GM23338 (cell line): ENCODE data around the gene ASPSCR1.

Experiments used
- CREB1 ChIP-seq: fragments of 250-450 bp; sonication (Bioruptor Pico); IDR thresholded peaks from 2 replicates; pipeline ENCODE4 v1.5.0; 2020; ENCODE audit warnings: low read depth, mild to moderate bottlenecking, moderate library complexity
- EZH2 ChIP-seq: fragments of 200-600 bp; sonication (generic); IDR thresholded peaks from one replicate; pipeline ENCODE4 v1.8.0; 2017; ENCODE audit warnings: antibody characterized with exemption, mild to moderate bottlenecking, low read depth; ENCODE audit not compliant: unreplicated experiment
- POLR2AphosphoS5 ChIP-seq: IDR thresholded peaks from 2 replicates; pipeline ENCODE4 v1.6.1; 2016; ENCODE audit warnings: antibody characterized with exemption, low read depth
- TF ChIP-seq, protein P1 (sequence below): IDR thresholded peaks from one replicate; pipeline ENCODE4 v1.6.1; 2018; ENCODE audit warnings: antibody characterized with exemption; ENCODE audit not compliant: unreplicated experiment
- TF ChIP-seq, protein P2 (sequence below), 2 experiments: fragments of 200-600 bp in 1 of 2; sonication (generic) in 1 of 2; conservative IDR thresholded peaks; 2 replicates each; pipeline versions ENCODE4 v1.5.1 to v1.6.1; 2016 to 2017; ENCODE audit warnings: antibody characterized with exemption in 2 of 2, low read depth in 2 of 2, mild to moderate bottlenecking in 2 of 2, moderate library complexity in 1 of 2

DNA sequence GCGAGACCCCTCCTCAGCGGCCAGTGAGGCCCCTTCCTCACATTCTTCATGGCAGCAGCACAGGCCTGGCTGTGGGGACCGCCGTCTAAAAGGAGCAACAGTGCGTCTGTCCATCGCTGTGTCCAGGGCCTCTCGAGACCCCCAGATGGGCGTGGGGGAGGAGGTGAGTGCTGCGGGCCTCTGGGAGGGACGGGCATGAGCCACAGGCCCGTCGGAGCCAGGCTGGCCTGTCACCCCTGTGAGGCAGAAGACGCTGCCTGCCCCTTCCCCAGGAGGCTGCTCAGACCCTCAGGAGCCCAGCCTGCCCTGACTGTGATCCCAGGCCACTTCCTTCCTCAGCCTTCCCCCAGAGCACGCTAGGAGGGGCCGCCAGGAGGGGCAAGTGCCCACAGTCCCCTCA is 38.2 kb upstream of the ASPSCR1 start:
- TF ChIP-seq EZH2: no peak
- TF ChIP-seq, protein P1, sequence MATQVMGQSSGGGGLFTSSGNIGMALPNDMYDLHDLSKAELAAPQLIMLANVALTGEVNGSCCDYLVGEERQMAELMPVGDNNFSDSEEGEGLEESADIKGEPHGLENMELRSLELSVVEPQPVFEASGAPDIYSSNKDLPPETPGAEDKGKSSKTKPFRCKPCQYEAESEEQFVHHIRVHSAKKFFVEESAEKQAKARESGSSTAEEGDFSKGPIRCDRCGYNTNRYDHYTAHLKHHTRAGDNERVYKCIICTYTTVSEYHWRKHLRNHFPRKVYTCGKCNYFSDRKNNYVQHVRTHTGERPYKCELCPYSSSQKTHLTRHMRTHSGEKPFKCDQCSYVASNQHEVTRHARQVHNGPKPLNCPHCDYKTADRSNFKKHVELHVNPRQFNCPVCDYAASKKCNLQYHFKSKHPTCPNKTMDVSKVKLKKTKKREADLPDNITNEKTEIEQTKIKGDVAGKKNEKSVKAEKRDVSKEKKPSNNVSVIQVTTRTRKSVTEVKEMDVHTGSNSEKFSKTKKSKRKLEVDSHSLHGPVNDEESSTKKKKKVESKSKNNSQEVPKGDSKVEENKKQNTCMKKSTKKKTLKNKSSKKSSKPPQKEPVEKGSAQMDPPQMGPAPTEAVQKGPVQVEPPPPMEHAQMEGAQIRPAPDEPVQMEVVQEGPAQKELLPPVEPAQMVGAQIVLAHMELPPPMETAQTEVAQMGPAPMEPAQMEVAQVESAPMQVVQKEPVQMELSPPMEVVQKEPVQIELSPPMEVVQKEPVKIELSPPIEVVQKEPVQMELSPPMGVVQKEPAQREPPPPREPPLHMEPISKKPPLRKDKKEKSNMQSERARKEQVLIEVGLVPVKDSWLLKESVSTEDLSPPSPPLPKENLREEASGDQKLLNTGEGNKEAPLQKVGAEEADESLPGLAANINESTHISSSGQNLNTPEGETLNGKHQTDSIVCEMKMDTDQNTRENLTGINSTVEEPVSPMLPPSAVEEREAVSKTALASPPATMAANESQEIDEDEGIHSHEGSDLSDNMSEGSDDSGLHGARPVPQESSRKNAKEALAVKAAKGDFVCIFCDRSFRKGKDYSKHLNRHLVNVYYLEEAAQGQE: no peak
- TF ChIP-seq, protein P2, sequence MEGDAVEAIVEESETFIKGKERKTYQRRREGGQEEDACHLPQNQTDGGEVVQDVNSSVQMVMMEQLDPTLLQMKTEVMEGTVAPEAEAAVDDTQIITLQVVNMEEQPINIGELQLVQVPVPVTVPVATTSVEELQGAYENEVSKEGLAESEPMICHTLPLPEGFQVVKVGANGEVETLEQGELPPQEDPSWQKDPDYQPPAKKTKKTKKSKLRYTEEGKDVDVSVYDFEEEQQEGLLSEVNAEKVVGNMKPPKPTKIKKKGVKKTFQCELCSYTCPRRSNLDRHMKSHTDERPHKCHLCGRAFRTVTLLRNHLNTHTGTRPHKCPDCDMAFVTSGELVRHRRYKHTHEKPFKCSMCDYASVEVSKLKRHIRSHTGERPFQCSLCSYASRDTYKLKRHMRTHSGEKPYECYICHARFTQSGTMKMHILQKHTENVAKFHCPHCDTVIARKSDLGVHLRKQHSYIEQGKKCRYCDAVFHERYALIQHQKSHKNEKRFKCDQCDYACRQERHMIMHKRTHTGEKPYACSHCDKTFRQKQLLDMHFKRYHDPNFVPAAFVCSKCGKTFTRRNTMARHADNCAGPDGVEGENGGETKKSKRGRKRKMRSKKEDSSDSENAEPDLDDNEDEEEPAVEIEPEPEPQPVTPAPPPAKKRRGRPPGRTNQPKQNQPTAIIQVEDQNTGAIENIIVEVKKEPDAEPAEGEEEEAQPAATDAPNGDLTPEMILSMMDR (conservative IDR thresholded peaks at IDR 0.05; ENCODE audit: low read depth in 2 of 2): 0 out of 4 replicates have a peak, but pooled peaks of 1 of the 2 experiments have one; percentile 5
- no peak for TF ChIP-seq POLR2AphosphoS5
- no peak for TF ChIP-seq CREB1 (CRISPR knock-in tag)
